Liver (tissue), 3 donors: Measurements from ENCODE around the gene NDUFV2.

Experiments used
- CTCF ChIP-seq: fragments of 150-350 bp; IDR thresholded peaks from 2 replicates; pipeline ENCODE4 v1.5.1; 2017; ENCODE audit warnings: improper control_type of control experiment, low read depth, low read length; ENCODE audit not compliant: missing input control
- RAD21 ChIP-seq, 2 donors: IDR thresholded peaks; 2 replicates each; pipeline ENCODE4 v1.6.1; 2016; ENCODE audit warnings: antibody characterized with exemption in 2 of 2, mild to moderate bottlenecking in 2 of 2
- SP1 ChIP-seq: IDR thresholded peaks from 2 replicates; pipeline ENCODE4 v1.6.1; 2018; ENCODE audit warnings: antibody characterized with exemption, mild to moderate bottlenecking
- YY1 ChIP-seq: IDR thresholded peaks from 2 replicates; pipeline ENCODE4 v1.6.1; 2016; ENCODE audit warnings: antibody characterized with exemption, mild to moderate bottlenecking
- donor health status: healthy.
- donor health status: healthy.

- TF ChIP-seq YY1 (no peak), CTCF (no peak), RAD21 (IDR thresholded peaks at IDR 0.05) (no peak), SP1 (no peak)
Measured at GRCh38 chr18:9088252-9088651, 14.2 kb upstream of the NDUFV2 start.
